Liver (tissue), 9 donors: ENCODE measurements around the gene PLXNA2. TPM values are rescaled to one million over a fixed set of nuclear protein-coding genes. Genes with fewer than 3 reads are reported as not detected.

Experiments used
- DNase-seq: peaks from one replicate; pipeline ENCODE4 v3.0.0-alpha.2; 2017; ENCODE audit warnings: low spot score
- H3K27ac ChIP-seq, 2 donors: one replicate each; pipeline ENCODE4 v1.7.0; 2013; ENCODE audit warnings: inconsistent platforms in 2 of 2, low read length in 2 of 2, control low read depth in 1 of 2, low read depth in 1 of 2, mild to moderate bottlenecking in 1 of 2
- H3K27me3 ChIP-seq, 4 donors: one replicate each; pipeline versions ENCODE4 v1.6.1 to v1.7.0; 2013; ENCODE audit warnings: low read length in 3 of 4, inconsistent platforms in 1 of 4, mild to moderate bottlenecking in 1 of 4, moderate library complexity in 1 of 4; ENCODE audit not compliant: control insufficient read depth in 4 of 4, insufficient read depth in 4 of 4
- H3K36me3 ChIP-seq, 4 donors: one replicate each; pipeline versions ENCODE4 v1.6.1 to v1.7.0; 2013; ENCODE audit warnings: low read length in 3 of 4, mild to moderate bottlenecking in 3 of 4, low read depth in 1 of 4, moderate library complexity in 1 of 4; ENCODE audit not compliant: control insufficient read depth in 4 of 4, insufficient read depth in 3 of 4
- H3K4me1 ChIP-seq, 4 donors: one replicate each; pipeline versions ENCODE4 v1.6.1 to v1.7.0; 2013; ENCODE audit warnings: low read length in 3 of 4, mild to moderate bottlenecking in 3 of 4, moderate library complexity in 1 of 4; ENCODE audit not compliant: control insufficient read depth in 4 of 4, insufficient read depth in 4 of 4
- H3K4me3 ChIP-seq, 3 donors: one replicate each; pipeline versions ENCODE4 v1.6.1 to v1.7.0; 2013; ENCODE audit warnings: low read length in 3 of 3, control low read depth in 1 of 3, low read depth in 1 of 3, mild to moderate bottlenecking in 1 of 3
- H3K9ac ChIP-seq, 2 donors: one replicate each; pipeline ENCODE4 v1.7.0; 2013; ENCODE audit warnings: low read length in 2 of 2, mild to moderate bottlenecking in 2 of 2, moderate library complexity in 2 of 2, control low read depth in 1 of 2, low read depth in 1 of 2
- H3K9me3 ChIP-seq, 4 donors: one replicate each; pipeline versions ENCODE4 v1.6.1 to v1.7.0; 2013; ENCODE audit warnings: low read length in 3 of 4; ENCODE audit not compliant: control insufficient read depth in 4 of 4
- ATF3 ChIP-seq: IDR thresholded peaks from 2 replicates; pipeline ENCODE4 v1.6.1; 2016; ENCODE audit warnings: antibody characterized with exemption
- CTCF ChIP-seq: fragments of 150-350 bp; IDR thresholded peaks from 2 replicates; pipeline ENCODE4 v1.5.1; 2017; ENCODE audit warnings: improper control_type of control experiment, low read depth, low read length; ENCODE audit not compliant: missing input control
- EGR1 ChIP-seq, 2 donors: IDR thresholded peaks; 2 replicates each; pipeline ENCODE4 v1.6.1; 2016 to 2018; ENCODE audit warnings: antibody characterized with exemption in 2 of 2, low read depth in 2 of 2
- FOXA1 ChIP-seq: IDR thresholded peaks from 2 replicates; pipeline ENCODE4 v1.6.1; 2016; ENCODE audit warnings: antibody characterized with exemption
- FOXA2 ChIP-seq: IDR thresholded peaks from 2 replicates; pipeline ENCODE4 v1.6.1; 2016; ENCODE audit warnings: antibody characterized with exemption
- GABPA ChIP-seq, 2 donors: IDR thresholded peaks in 1 of 2; conservative IDR thresholded peaks in 1 of 2; 2 replicates each; pipeline ENCODE4 v1.6.1; 2016; ENCODE audit warnings: antibody characterized with exemption in 2 of 2, mild to moderate bottlenecking in 1 of 2, moderate library complexity in 1 of 2
- HNF4A ChIP-seq, 2 donors: conservative IDR thresholded peaks; 2 replicates each; pipeline ENCODE4 v1.6.1; 2016; ENCODE audit warnings: antibody characterized with exemption in 2 of 2, mild to moderate bottlenecking in 2 of 2
- HNF4G ChIP-seq: IDR thresholded peaks from 2 replicates; pipeline ENCODE4 v1.6.1; 2016; ENCODE audit warnings: antibody characterized with exemption
- JUND ChIP-seq, 2 donors: IDR thresholded peaks; 2 replicates each; pipeline ENCODE4 v1.6.1; 2016; ENCODE audit warnings: antibody characterized with exemption in 2 of 2
- MAX ChIP-seq: IDR thresholded peaks from 2 replicates; pipeline ENCODE4 v1.6.1; 2016; ENCODE audit warnings: antibody characterized with exemption
- NR2F2 ChIP-seq: IDR thresholded peaks from 2 replicates; pipeline ENCODE4 v1.6.1; 2016; ENCODE audit warnings: antibody characterized with exemption
- RAD21 ChIP-seq, 2 donors: IDR thresholded peaks; 2 replicates each; pipeline ENCODE4 v1.6.1; 2016; ENCODE audit warnings: antibody characterized with exemption in 2 of 2, mild to moderate bottlenecking in 2 of 2
- REST ChIP-seq: IDR thresholded peaks from 2 replicates; pipeline ENCODE4 v1.6.1; 2016; ENCODE audit warnings: antibody characterized with exemption, mild to moderate bottlenecking
- RXRA ChIP-seq, 2 donors: IDR thresholded peaks; 2 replicates each; pipeline ENCODE4 v1.6.1; 2017 to 2018; ENCODE audit warnings: antibody characterized with exemption in 2 of 2, mild to moderate bottlenecking in 1 of 2
- SP1 ChIP-seq: IDR thresholded peaks from 2 replicates; pipeline ENCODE4 v1.6.1; 2018; ENCODE audit warnings: antibody characterized with exemption, mild to moderate bottlenecking
- TAF1 ChIP-seq: conservative IDR thresholded peaks from 2 replicates; pipeline ENCODE4 v1.6.1; 2016; ENCODE audit warnings: antibody characterized with exemption, mild to moderate bottlenecking
- YY1 ChIP-seq: IDR thresholded peaks from 2 replicates; pipeline ENCODE4 v1.6.1; 2016; ENCODE audit warnings: antibody characterized with exemption, mild to moderate bottlenecking
- ZBTB33 ChIP-seq: IDR thresholded peaks from 2 replicates; pipeline ENCODE4 v1.6.1; 2016; ENCODE audit warnings: antibody characterized with exemption
- WGBS: extraction: QIAGEN DNeasy Blood & Tissue Kit; methylation state at CpG from one replicate; pipeline ENCODE4 v1.1.7; 2013; 5-methylcytosine and 5-hydroxymethylcytosine counted together
- polyA plus RNA-seq, 2 donors: library from polyadenylated mRNA; stranded (reverse) in 1 of 2; unstranded in 1 of 2; fragments of 200-250 nt in 1 of 2; fragments of >200 nt in 1 of 2; fragmentation: Nextera tagmentation in 1 of 2; extraction: Ambion mirVana in 1 of 2; gene quantifications; one replicate each; pipeline versions ENCODE4 v1.2.1 to v1.2.3, GENCODE V29; 2013 to 2015
- total RNA-seq, 2 donors: library from RNA; depleted of rRNA; stranded (reverse); fragments of >200 nt; gene quantifications; one replicate each; pipeline ENCODE4 v1.2.3, GENCODE V29; 2014
- donor health status: healthy.
- donor health status: healthy.
- donor health status: healthy.
- donor health status: healthy.
- donor health status: healthy.

The PLXNA2 gene
- total and polyA plus RNA-seq, 4 donors: 1.8 to 9.2 (median 2.8) TPM

- Histone ChIP-seq H3K36me3 (peaks cover 0 to 16% (median 3%) of the 10 kb centered on the region in 4 donors), H3K27ac (no peak overlapping the region), H3K9me3 (no peaks in the 10 kb centered on the region), H3K4me1 (peaks cover 0 to 3% (median 1%) of the 10 kb centered on the region in 4 donors), H3K9ac (no peak overlapping the region), H3K4me3 (no peak overlapping the region), H3K27me3 (no peaks in the 10 kb centered on the region)
- 98% methylated on average over 16 of the region's 16 CpGs for WGBS
- no peak for DNase-seq
- no peak for TF ChIP-seq CTCF
- no peak for TF ChIP-seq EGR1 (IDR thresholded peaks at IDR 0.05; ENCODE audit: low read depth in 2 of 2)
- no peak for TF ChIP-seq YY1
- no peak for TF ChIP-seq GABPA (IDR thresholded peaks at IDR 0.05 in 1 of 2, conservative IDR thresholded peaks at IDR 0.05 in 1 of 2)
- TF ChIP-seq RAD21 (IDR thresholded peaks at IDR 0.05): no peak
- no peak for TF ChIP-seq MAX
- no peak for TF ChIP-seq NR2F2
- TF ChIP-seq REST: no peak
- no peak for TF ChIP-seq FOXA1
- no peak for TF ChIP-seq HNF4G
- no peak for TF ChIP-seq HNF4A (conservative IDR thresholded peaks at IDR 0.05)
- TF ChIP-seq RXRA (IDR thresholded peaks at IDR 0.05): no peak
- no peak for TF ChIP-seq JUND (IDR thresholded peaks at IDR 0.05)
- TF ChIP-seq TAF1: no peak
- no peak for TF ChIP-seq SP1
- TF ChIP-seq FOXA2: no peak
- TF ChIP-seq ZBTB33: no peak
Measured at GRCh38 chr1:208084220-208084619, 160.0 kb downstream of the PLXNA2 start.

- Histone ChIP-seq H3K4me1 (peaks cover 0 to 3% (median 1%) of the 10 kb centered on the region in 4 donors), H3K27ac (no peak overlapping the region), H3K9ac (no peak overlapping the region), H3K9me3 (no peaks in the 10 kb centered on the region), H3K4me3 (no peak overlapping the region), H3K27me3 (no peaks in the 10 kb centered on the region), H3K36me3 (peaks cover 2 to 21% (median 3%) of the 10 kb centered on the region in 4 donors)
- 96% methylated on average over 2 of the region's 2 CpGs for WGBS
- DNase-seq: no peak
- no peak for TF ChIP-seq EGR1 (IDR thresholded peaks at IDR 0.05; ENCODE audit: low read depth in 2 of 2)
- TF ChIP-seq HNF4G: no peak
- TF ChIP-seq SP1: no peak
- no peak for TF ChIP-seq MAX
- TF ChIP-seq ATF3: no peak
- no peak for TF ChIP-seq FOXA1
- TF ChIP-seq TAF1: no peak
- no peak for TF ChIP-seq JUND (IDR thresholded peaks at IDR 0.05)
- TF ChIP-seq REST: no peak
- no peak for TF ChIP-seq RAD21 (IDR thresholded peaks at IDR 0.05)
- no peak for TF ChIP-seq YY1
- TF ChIP-seq ZBTB33: no peak
- TF ChIP-seq RXRA (IDR thresholded peaks at IDR 0.05): no peak
- TF ChIP-seq NR2F2: no peak
Measured at GRCh38 chr1:208083715-208084085, 160.5 kb downstream of the PLXNA2 start.
